Measurements from ENCODE around the gene PERP.

DNA sequence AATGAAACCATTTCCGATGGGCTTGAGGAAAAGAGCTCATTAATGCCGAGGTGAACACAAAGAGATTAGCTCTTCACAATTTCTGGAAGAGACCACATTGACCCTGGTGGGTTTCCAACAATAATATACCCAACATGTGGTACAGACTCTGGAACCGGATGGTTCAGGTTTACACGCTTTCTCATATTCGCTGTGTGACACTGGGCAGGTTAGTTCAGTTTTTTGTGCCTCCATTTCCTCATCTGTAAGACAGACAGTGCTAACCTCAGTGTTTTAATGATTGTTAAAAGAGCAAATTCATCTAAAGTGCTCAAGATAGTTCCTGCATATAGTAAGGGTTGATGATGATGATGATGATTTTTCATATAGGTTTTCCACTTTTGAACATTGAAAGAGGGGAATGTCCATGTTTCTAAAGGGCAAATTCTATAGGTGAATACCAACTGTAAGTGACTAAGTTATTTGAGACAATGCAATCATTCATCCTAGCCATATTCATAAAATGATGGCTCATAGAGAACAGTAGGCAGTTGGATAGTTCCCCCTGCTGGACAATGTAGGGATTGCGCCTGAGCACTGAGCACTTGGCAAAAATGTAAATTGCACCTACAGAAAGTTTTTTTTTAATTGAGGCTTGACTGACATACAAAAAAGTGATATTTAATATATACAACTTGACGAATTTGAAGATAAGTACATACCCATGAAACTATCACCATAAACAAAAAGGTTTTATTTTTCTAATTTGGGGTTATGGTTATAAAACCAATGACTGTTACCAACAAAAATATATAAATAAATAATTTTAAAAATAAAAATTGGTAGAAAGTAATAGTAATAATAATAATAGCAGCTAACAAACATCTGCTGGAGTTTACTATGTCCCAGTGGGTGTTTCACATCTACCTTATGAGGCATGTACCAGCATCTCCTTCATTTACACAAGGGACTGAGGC lies 2.1 kb upstream of the PERP start:
- TF ChIP-seq, protein P1, sequence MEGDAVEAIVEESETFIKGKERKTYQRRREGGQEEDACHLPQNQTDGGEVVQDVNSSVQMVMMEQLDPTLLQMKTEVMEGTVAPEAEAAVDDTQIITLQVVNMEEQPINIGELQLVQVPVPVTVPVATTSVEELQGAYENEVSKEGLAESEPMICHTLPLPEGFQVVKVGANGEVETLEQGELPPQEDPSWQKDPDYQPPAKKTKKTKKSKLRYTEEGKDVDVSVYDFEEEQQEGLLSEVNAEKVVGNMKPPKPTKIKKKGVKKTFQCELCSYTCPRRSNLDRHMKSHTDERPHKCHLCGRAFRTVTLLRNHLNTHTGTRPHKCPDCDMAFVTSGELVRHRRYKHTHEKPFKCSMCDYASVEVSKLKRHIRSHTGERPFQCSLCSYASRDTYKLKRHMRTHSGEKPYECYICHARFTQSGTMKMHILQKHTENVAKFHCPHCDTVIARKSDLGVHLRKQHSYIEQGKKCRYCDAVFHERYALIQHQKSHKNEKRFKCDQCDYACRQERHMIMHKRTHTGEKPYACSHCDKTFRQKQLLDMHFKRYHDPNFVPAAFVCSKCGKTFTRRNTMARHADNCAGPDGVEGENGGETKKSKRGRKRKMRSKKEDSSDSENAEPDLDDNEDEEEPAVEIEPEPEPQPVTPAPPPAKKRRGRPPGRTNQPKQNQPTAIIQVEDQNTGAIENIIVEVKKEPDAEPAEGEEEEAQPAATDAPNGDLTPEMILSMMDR (IDR thresholded peaks at IDR 0.05; ENCODE audit: insufficient read depth, low read depth, low read length), result peak; percentile 100
- no peak for TF ChIP-seq EZH2 (IDR thresholded peaks at IDR 0.05; ENCODE audit: insufficient read depth, low read length)
